Measurements from ENCODE around the gene DNAJA4.
A peak's percentile ranks its signal among the peaks of the same experiment; 100 is the strongest.
"Not testable (repeated sequence)": the region's sequence is repeated elsewhere in the genome, so short reads cannot be mapped to it uniquely, and the experiment has no call there.

Gene DNAJA4

DNA sequence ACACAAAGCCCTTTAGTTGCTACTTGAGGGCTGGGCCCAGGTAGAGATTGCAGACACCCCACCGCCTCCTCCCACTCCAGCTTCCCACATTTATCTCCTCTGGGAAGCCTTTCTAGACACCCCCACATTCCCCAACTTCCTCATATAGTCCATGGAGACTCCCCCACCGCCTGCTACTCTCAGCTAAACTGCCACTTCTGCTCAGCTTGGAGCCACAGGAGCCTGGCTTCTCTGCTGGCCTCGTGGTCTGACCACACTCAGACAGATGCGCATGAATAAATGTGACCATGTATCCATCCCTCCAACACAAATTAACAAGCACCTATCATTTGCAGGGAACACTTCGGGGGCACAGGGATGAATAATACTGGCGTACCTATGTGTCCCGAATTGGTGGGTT is 19.5 kb upstream of the DNAJA4 start:
- peak; percentile 47 for DNase-seq

DNA sequence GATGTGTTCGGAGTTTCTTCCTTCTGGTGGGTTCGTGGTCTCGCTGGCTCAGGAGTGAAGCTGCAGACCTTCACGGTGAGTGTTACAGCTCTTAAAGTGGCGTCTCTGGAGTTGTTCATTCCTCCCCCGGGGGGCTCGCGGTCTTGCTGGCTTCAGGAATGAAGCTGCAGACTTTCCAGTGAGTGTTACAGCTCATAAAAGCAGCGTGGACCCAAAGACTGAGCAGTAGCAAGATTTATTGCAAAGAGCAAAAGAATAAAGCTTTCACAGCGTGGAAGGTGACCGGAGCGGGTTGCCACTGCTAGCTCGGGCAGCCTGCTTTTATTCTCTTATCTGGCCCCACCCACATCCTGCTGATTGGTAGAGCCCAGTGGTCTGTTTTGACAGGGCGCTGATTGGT is 19.0 kb upstream of the DNAJA4 start:
- DNase-seq, result not testable (repeated sequence)

DNA sequence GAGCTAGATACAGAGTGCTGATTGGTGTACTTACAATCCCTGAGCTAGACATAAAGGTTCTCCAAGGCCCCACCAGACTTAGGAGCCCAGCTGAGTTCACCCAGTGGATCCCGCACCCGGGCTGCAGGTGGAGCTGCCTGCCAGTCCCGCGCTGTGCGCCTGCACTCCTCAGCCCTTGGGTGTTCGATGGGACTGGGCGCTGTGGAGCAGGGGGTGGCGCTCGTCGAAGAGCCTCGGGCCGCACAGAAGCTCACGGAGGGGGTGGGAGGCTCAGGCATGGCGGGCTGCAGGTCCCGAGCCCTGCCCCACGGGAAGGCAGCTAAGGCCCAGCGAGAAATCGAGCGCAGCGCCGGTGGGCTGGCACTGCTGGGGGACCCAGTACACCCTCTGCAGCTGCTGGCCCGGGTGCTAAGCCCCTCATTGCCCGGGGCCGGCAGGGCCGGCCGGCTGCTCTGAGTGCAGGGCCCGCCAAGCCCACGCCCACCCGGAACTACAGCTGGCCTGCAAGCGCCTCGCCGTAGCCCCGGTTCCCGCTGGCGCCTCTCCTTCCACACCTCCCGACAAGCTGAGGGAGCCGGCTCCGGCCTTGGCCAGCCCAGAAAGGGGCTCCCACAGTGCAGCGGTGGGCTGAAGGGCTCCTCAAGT is 18.3 kb upstream of the DNAJA4 start:
- not testable (repeated sequence) for DNase-seq

DNA sequence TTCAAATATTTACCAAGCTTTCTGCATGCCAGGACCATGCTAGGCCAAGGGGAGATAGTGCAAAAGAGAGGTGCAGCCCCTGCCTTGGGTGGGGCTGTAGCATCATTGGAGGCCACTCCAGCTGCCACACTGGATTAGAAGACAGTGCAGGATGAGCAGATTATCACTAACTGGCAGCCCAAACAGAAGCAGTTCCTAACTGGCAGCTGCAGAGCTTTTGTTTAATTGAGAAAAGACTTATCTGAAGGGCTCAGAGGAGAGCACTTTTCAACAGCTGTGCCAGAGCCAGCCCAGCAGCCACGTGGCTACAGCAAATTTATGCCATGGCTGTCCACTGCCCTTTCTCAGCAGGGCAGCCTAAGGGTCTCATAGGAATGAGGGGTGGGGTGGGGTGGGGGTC is 16.5 kb upstream of the DNAJA4 start:
- DNase-seq, result peak; percentile 94

DNA sequence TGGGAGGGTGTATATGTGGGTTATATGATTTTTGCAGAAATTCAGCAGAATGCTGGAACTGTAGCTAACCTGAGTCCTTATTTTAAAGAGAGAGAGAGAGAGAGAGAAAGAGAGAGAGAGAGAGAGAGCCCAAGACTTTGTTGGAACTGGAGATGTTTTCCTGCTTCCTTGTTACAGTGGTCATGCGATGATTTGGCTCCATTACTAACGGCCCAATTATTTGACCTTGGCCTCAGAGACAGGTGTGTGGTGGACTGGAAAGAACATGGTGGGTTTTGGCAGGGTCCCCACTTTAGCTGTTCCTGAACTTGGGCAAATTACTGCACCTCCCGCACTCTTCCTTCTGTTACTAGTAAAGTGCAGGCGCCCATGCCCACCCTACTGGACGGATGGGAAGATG is 15.2 kb upstream of the DNAJA4 start:
- DNase-seq, result no peak

DNA sequence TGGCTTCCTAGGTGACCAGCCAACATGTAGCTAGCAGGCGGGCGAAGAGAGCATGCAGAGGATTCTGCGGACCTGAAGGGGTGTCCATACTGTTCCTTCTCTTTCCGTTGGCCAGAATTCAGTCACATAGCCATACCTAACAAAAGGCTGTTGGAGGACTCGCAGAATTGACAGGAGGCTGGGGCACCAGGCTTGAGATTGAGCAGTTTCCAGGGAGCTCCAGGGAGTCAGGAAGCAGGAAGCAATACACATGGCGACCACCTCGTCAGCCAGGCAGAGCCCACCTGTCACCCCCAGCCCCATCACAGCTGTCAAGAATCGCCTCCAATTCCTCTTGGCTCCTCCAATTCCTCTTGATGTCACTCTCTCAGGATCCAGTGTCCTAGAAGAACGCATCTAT is 13.2 kb upstream of the DNAJA4 start:
- DNase-seq, result no peak

DNA sequence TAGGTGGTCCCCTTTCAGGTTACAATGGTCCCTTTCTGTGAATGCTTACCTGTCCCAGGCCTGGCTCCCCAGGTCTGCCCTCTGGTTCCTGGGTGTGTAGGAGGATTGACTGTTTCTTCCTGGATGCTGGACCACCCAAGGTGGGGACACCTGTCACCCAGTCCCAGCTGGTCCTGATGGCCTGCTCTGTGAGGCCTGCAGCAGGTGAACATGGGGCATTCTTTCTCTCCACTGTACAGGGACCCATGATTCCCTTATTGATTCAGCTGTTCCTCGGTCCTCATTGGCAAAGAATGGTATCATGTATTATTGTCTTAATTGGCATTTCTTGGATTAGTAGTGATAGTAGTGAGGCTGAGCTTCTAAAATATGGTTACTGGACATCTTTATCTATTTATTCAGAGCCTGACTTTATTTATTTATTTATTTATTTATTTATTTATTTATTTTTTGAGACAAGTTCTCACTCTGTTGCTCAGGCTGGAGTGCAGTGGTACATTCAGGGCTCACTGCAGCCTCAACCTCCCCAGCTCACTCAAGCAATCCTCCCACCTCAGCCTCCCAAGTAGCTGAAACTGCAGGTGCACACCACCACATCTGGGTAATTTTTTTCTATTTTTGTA is 8.8 kb upstream of the DNAJA4 start:
- DNase-seq, result no peak

DNA sequence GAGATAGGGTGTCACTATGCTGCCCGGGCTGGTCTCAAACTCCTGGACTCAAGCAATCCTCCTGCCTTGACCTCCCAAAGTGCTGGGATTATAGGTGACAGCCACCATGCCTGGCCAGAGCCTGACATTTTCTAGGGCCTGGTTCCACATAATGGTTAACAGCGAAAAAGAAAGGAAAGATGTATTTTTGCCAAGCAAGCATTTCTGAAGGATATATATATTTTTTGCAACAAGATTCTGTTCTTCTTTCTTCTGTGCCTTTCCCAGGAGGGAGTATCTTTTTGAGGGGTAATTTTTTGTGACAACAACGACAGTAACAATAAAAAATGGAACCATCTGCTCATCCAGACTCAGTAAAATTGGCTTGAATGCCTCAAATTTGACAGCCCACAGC is 8.3 kb upstream of the DNAJA4 start:
- no peak for DNase-seq

DNA sequence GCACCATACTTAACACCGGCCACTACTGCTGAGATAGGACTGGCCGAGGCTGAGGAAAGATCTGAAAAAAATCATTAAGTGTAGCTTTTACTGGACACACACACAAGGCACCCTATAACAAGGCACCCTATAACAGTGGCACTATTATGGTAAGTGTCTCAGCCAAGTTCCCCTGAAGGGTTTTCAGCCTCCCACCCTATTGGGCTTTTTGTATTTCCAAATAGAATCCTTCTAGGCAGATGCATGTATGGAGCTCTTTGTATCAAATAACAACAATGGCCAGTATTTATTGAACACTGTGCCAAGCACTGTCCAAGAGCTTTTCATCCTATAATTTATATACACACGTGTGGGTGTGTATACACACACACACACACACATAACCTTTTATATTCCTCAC is 6.7 kb upstream of the DNAJA4 start:
- no peak for DNase-seq

DNA sequence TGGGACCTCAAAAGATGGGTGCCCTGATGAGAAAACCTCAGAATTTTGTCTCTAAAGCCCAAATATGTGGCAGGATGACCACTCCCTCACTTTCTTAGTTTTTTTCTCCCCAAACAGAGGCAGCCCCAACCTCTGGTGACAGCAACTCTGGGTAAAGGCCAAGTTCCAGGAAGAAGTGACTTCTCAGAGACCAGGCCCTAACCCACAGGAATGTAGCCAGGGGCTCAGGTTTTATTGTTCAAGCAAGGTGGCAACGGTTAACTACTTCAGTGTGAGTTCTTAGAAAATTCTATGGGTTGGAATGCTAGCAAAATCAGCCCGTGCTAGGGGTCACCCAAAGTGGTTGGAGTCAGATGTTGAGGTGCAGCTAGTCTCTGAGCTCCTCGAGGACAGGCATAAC is 5.1 kb upstream of the DNAJA4 start:
- no peak for DNase-seq

DNA sequence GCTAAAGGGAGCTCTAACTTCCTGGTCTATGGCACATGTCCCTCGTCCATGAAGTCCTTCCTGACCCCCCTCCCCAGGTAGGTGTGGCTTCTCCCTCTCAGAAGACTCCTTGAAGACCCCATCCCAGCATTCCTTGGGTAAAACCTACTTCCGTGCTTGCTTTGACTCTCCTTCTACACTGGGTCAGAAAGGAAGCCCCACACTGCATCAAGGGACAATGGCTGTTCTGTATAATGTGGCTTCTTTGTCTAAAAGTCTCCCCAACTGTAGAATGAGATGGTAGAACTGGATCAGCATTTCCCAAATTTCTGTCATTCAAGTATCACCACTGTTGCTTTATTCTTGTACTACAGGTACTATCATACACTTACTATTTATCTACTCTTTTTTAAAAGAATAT is 3.9 kb upstream of the DNAJA4 start:
- no peak for DNase-seq

DNA sequence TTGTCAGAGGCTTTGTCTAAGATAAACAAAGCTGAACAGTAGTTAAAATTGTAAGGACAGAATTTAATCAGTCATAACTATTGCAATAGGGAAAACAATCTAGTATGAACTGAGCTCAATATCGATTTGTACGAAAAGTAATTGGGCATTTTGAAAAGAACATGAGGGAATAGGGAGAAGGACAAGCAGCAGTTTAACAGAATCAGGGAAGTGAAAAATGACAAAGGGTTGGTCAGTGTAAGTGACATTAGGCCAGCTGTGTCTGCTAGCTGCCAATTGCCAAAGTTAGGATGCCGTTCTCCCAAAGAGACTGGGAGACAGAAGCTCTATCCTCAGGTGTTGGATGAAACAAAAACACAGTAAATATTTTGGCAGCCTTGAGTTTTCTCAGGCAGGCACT is 3.3 kb upstream of the DNAJA4 start:
- no peak for DNase-seq

DNA sequence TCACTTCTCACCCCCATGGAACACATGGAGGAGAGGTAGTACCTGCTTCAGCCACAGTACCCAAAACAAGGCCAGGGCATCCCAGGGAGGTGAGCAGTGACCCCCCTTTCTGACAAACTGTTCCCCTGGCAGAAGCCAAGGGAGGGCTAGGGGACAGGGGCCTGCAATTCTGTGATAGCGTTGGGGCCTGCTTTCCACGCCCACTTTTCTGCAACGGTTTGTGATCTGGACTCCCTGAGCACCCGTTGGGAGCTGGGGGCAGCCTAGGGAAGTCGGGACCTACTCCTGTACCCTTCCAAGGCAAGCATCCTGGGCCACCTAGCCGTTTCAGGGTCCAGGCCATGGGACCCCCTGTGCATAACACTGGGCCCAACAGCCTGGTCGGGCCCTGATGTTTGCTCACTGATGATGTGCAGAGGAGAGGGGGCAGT is 996 bp upstream of the DNAJA4 start:
- peak; percentile 84 for DNase-seq

DNA sequence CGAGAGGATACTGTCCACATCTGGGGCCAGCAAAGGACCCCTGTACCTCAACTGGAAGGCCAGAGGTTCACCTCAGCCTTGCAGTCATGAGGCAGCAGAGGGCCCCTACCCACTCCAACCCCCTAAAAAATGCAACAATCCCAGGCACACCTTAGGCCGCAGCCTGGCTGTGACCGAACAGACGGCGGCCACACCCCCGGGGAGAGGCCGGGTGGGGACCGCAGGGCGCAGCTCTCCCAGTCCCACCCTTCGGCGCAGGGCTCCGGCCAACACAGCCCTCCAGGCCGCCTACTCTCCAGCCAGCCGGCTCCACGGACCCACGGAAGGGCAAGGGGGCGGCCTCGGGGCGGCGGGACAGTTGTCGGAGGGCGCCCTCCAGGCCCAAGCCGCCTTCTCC is 457 bp upstream of the DNAJA4 start:
- DNase-seq, result no peak

DNA sequence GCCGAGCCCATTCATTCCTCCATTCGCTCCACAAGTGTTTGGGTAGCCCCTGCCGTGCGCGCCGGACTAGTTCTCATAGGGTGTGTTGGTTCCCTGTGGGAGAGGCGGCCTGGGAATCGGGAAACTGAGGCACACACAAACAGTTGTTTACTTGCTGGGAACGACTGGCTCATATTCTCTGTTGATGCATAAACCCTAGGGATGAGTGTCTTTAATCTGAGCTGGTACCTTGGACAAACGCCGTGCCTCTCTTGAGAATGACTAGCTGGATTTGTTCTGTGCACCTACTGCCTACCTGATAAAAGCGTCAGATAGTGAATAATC is 737 bp downstream of the DNAJA4 start:
- no peak for DNase-seq

DNA sequence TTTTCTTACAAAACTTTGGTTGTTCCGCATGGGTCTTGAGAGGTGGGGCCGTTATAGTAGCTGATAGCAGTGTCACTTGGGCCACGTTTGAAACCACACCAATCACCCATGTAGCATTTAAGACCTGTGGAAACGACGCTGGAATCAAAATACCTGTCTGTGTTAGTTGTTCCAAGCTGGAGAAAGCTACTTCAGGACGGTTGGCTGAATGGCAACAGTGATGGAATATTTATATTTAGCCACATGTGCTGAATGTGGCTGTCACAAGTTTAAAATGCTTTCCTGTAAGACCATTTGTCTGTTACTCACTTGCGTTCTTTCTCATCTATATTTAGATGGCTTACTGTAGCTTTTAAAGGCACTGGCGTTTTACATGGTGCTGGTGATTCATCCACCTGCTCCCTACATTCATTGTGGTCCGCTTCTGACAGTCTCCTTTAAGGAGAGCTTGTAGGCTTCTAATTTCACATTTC is 1.4 kb downstream of the DNAJA4 start:
- DNase-seq, result no peak

DNA sequence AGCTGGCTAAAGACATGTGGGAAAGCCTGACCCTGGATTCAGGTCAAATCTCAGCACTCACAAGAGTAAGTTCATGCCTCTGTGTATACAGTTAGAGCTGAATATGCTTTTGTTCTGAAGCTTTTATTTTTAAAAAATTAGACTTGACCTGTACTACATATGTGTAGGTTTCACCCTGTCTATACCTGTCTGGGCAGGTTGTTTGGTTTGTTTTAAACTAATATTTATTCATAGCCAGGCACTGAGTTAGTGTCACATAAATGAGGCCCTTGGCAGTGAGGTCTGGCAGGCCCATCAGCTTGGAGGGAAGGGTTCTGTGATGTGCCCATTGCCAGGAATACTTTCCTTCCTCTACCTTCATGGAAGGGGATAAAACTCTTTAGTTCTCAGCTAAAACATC is 1.9 kb downstream of the DNAJA4 start:
- no peak for DNase-seq

DNA sequence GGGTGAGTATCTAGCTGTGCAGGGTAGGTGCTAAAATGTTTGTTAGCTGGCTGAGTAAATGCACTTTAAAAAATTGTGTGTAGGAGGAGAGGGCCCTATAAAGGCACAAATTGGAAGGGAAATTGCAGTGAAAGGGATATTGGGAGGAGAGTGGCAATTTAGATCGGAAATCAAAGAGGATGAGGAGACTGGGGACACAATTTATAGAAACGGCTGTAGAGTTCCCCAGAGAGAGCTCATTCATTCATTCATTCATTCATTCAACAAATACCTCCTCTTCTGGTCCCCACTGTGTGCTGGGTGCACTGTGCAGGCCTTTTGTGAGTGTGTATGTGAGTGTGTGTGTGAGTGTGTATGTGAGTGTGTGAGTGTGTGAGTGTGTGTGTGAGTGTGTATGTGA is 2.4 kb downstream of the DNAJA4 start:
- DNase-seq, result no peak

DNA sequence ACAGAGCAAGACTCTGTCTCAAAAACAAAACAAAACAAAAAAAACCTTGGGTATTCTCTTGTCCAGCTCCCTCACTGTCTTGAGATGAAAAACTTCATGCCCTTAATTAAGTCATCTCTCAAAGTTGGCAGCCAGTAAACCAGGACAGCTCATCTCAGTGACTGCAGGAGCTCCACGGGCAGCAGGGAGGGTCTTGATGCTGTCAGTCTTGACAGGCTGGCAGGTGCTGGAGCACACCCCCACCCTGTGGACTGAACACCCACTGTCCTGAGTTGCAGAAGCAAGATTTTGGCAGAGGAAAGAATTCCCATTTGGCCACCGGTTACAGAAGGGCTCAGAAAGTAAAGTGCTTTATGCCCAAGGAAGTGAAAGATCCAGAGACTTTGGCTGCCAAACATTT is 8.0 kb downstream of the DNAJA4 start:
- DNase-seq, result no peak

DNA sequence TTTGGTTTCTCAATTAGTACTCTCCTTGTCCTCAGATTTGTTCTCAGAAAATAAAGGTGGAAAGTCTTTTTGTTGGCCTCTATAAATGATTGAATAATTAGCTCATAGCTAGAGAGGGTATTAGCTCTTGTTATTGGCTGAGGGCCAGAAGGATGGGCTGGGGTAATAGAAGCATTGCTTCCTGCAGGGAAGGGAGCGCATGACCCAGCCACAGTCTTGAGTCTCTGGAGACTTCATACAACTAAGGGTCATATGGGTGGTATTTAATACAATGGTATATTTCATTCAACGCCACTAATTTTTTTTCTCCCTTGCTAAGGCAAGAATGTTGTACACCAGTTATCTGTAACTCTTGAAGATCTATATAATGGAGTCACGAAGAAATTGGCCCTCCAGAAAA is 8.4 kb downstream of the DNAJA4 start:
- DNase-seq, result no peak

DNA sequence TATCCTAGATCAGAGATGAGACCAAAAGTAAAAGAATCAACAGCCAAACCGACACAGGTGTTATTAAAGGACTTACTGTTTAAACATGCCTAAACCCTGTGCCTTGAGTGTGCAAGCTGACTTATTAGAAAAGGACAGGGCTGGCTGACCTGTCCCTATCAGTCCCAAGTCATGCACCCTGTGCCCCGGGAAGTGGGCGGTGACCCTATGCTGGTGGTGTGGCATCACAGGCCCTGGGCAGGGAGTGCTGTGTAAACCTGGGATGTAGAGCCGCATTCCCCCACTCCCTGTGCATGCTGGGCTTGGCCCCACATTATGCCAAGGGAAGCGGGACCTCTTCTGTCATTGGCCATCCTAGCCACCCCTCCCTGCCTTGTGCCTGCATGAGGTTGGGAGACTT is 10.6 kb downstream of the DNAJA4 start:
- no peak for DNase-seq

DNA sequence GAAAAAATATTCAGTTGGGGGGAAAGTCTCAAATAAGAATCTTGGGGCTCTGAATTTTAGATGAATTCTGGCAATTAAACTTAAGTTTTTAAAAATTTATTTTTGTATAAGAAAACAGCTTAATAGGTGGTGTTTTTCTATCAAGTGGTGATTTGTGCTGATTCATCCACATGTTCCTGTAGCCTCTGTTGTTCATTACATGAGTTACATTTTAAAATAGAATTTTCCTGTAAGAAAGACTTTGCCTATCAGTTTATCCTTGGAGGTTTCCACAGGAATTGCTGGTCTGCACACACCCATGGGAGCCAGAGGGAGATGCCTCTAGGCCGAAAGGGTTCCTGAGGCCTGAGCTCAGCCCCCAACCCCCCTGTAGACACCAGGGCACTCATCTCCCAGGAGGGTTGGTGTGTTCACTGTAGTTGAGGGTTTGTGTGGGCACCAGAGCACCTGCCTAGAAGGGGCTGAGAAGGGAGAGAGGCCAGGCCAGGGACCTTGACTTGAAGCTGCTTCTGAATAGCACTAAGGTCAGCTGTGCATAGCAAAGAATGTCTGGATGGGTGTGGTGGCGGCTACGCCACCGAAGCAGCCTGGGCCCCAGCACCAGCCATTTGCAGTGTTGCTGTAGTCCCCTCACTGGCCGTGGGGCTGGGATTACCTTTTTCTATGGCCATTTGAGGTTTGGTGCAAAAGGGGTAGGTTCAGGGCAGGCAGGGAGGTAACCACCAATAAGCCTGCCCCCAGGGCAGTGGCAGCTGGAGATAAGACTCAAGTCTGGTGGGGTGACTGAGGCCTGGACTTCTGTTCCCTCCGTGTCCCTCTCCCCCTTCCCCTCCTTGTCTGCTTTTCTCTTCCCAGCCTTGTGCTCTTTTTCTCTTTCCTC is 11.9 kb downstream of the DNAJA4 start:
- DNase-seq, result peak; percentile 90

DNA sequence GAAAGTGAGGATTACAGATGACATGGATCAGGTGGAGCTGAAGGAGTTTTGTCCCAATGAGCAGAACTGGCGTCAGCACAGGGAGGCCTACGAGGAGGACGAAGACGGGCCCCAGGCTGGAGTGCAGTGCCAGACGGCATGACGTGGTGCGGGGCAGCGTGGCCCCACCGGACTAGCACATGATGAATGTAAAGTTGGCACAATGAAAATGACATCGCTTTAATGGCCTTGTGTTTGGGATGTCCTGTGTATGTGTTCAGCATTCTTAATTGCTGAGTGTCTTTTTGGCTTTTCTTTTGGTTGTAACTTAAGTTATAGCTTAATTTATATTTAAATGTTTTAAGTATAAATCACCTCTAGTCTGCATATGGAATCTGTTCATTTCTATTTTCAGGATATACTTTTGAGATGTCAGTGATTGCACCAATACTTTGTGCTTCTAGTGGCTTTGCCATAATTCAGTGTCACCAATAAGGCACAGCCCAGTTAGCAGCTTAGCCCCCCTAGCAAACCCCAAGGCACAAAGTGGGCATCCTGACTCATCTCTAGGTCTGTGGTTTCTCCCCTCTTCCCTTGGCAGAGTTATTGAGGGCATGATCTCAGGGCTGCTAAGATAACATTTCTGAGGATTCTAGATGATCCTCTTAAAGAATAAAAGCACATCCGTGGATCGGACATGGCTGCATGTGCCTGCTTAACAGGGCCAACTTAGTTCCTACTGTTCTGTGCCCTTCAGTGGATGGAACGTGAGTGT is 16.1 kb downstream of the DNAJA4 start:
- DNase-seq, result no peak

DNA sequence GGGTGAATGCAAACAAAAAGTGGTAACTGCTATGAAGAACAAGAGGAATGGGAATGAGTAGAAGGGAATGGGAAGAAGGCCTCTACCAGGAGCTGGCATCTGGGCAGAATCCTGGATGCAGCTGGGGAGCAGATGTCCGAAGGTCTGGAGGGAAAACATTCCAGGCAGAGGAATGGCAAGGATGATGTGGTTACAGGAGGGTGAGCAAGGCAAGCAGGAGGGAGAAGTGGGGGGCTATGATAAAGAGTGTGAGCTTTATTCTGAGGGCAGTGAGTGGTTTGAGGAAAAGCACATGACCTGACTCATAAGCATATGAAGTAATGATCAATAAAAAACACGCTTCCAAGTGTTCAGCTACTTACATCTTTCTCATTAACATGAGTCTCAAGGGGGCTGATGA is 18.0 kb downstream of the DNAJA4 start:
- DNase-seq, result no peak
